Upper lobe of left lung (tissue), 6 donors: ENCODE data around the gene OR6B3. TPM values are rescaled to one million over a fixed set of nuclear protein-coding genes. Genes with fewer than 3 reads are reported as not detected.
A peak's percentile ranks its signal among the peaks of the same experiment; 100 is the strongest.
"Not testable (repeated sequence)": the region's sequence is repeated elsewhere in the genome, so short reads cannot be mapped to it uniquely, and the experiment has no call there.

Source experiments
- ATAC-seq, 2 donors: fragments of 200-7000 bp; cut with Tn5 transposase; one replicate each; pipeline ENCODE4 v1.9.1; 2022; ENCODE audit warnings: mild to moderate bottlenecking in 2 of 2, moderate library complexity in 2 of 2; ENCODE audit not compliant: low FRiP score in 2 of 2
- DNase-seq, 2 donors: peaks; one replicate each; pipeline ENCODE4 v3.0.0-alpha.2; 2019 to 2020
- H3K27ac ChIP-seq, 4 donors: fragments of 200-600 bp; sonication (generic); one replicate each; pipeline ENCODE4 v1.5.1; 2016 to 2019
- H3K27me3 ChIP-seq, 4 donors: fragments of 200-600 bp; sonication (generic); one replicate each; pipeline ENCODE4 v1.5.1; 2017 to 2019
- H3K36me3 ChIP-seq, 4 donors: fragments of 200-600 bp; sonication (generic); one replicate each; pipeline ENCODE4 v1.5.1; 2016 to 2019
- H3K4me1 ChIP-seq, 4 donors: fragments of 200-600 bp; sonication (generic); one replicate each; pipeline ENCODE4 v1.5.1; 2018 to 2019
- H3K4me3 ChIP-seq, 4 donors: fragments of 200-600 bp; sonication (generic); one replicate each; pipeline ENCODE4 v1.5.1; 2017 to 2019; ENCODE audit warnings: mild to moderate bottlenecking in 2 of 4, moderate library complexity in 1 of 4
- H3K9me3 ChIP-seq, 4 donors: fragments of 200-600 bp; sonication (generic); one replicate each; pipeline ENCODE4 v1.5.1; 2018 to 2019
- EP300 ChIP-seq, 4 donors: sonication (generic); formaldehyde crosslinking; IDR thresholded peaks; one replicate each; pipeline ENCODE4 v1.5.1; 2017; ENCODE audit warnings: antibody characterized with exemption in 4 of 4, control low read depth in 2 of 4
- POLR2A ChIP-seq, 4 donors: fragments of 450-650 bp; IDR thresholded peaks; one replicate each; pipeline ENCODE4 v1.5.1; 2016 to 2017; ENCODE audit warnings: antibody characterized with exemption in 4 of 4, mild to moderate bottlenecking in 2 of 4
- POLR2AphosphoS5 ChIP-seq, 2 donors: sonication (generic); formaldehyde crosslinking; IDR thresholded peaks; one replicate each; pipeline ENCODE4 v1.5.1; 2017; ENCODE audit warnings: antibody characterized with exemption in 2 of 2
- whole genome bisulfite sequencing, 2 donors: methylation state at CpG; one replicate each; pipeline ENCODE4 v1.1.5; 2017 to 2018; 5-methylcytosine and 5-hydroxymethylcytosine counted together
- total RNA-seq, 6 donors: library from RNA; depleted of rRNA in 4 of 6; stranded (reverse); fragments of >200 nt in 4 of 6; gene quantifications; one replicate each; pipeline versions ENCODE4 v1.1.0 to v1.2.1, GENCODE V29; 2016 to 2021
- TF ChIP-seq, protein P1 (sequence below), 6 experiments: fragments of 450-650 bp in 4 of 6; fragments of 200-600 bp in 2 of 6; sonication (generic) in 2 of 6; IDR thresholded peaks; one replicate each; pipeline ENCODE4 v1.5.1; 2016 to 2019; ENCODE audit warnings: antibody characterized with exemption in 6 of 6
- donor health status: DM: no; HTN: no; CAD: no; lungs with moderate emphysema.
- donor health status: DM: no; HTN: yes; CAD: no; lungs with severe emphysema.

Gene OR6B3
- total RNA-seq, 6 donors from 2014 or later, result not detected

DNA sequence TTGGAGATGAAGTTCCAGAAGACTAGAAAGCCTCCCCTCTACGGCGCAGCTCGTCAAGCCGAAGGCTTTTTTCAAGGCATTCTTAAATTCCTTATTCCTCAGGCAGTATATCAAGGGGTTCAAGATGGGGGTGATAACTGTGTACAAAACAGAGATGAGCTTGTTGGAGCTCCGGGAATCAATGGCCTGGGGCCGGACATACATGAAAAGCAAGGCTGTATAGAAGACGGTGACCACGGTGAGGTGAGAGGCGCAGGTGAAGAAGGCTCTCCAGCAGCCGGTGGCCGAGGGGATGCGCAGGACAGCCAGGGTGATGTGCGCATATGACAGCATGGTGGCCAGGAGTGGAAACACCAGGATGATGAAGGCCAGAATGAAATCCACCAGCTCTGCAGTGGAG, 8.2 kb downstream of the OR6B3 start:
- H3K27ac ChIP-seq, result no peak overlapping the region
- H3K4me1 ChIP-seq, result no peaks in the 10 kb centered on the region
- no peaks in the 10 kb centered on the region for H3K9me3 ChIP-seq
- no peak for TF ChIP-seq POLR2A (IDR thresholded peaks at IDR 0.05)
- TF ChIP-seq EP300 (IDR thresholded peaks at IDR 0.05), result no peak
- TF ChIP-seq POLR2AphosphoS5 (IDR thresholded peaks at IDR 0.05), result no peak
- TF ChIP-seq, protein P1, sequence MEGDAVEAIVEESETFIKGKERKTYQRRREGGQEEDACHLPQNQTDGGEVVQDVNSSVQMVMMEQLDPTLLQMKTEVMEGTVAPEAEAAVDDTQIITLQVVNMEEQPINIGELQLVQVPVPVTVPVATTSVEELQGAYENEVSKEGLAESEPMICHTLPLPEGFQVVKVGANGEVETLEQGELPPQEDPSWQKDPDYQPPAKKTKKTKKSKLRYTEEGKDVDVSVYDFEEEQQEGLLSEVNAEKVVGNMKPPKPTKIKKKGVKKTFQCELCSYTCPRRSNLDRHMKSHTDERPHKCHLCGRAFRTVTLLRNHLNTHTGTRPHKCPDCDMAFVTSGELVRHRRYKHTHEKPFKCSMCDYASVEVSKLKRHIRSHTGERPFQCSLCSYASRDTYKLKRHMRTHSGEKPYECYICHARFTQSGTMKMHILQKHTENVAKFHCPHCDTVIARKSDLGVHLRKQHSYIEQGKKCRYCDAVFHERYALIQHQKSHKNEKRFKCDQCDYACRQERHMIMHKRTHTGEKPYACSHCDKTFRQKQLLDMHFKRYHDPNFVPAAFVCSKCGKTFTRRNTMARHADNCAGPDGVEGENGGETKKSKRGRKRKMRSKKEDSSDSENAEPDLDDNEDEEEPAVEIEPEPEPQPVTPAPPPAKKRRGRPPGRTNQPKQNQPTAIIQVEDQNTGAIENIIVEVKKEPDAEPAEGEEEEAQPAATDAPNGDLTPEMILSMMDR (IDR thresholded peaks at IDR 0.05), result no peak
- H3K36me3 ChIP-seq, result no peaks in the 10 kb centered on the region
- H3K27me3 ChIP-seq, result no peaks in the 10 kb centered on the region
- no peak overlapping the region for H3K4me3 ChIP-seq
- DNase-seq (peak in 1 of 2 donors; percentile 39), ATAC-seq (no peak)
- WGBS, 2 donors, result 91% methylated on average over 12 to 13 of the region's 13 CpGs

DNA sequence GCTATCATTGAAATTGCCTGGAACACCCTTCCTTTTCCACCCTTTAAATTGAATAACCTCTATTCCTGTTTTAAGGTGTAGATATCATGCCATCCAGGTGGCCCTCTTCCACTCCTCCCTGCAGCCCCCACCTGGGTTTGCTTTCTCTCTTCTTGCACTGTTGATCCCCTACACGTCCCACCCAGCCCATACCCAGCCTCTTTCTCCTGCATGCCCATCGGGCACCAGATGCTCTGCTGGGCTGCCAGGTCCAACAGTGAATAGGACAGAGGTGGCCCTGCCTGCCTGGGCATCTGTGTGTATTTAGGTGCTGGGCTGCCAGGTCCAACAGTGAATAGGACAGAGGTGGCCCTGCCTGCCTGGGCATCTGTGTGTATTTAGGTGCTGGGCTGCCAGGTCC, 9.2 kb downstream of the OR6B3 start:
- H3K36me3 ChIP-seq, H3K27ac ChIP-seq, DNase-seq, ATAC-seq, H3K9me3 ChIP-seq, H3K27me3 ChIP-seq, H3K4me1 ChIP-seq, H3K4me3 ChIP-seq: not testable (repeated sequence)
- WGBS, 2 donors, result 62 to 65% methylated on average over 2 of the region's 2 CpGs

DNA sequence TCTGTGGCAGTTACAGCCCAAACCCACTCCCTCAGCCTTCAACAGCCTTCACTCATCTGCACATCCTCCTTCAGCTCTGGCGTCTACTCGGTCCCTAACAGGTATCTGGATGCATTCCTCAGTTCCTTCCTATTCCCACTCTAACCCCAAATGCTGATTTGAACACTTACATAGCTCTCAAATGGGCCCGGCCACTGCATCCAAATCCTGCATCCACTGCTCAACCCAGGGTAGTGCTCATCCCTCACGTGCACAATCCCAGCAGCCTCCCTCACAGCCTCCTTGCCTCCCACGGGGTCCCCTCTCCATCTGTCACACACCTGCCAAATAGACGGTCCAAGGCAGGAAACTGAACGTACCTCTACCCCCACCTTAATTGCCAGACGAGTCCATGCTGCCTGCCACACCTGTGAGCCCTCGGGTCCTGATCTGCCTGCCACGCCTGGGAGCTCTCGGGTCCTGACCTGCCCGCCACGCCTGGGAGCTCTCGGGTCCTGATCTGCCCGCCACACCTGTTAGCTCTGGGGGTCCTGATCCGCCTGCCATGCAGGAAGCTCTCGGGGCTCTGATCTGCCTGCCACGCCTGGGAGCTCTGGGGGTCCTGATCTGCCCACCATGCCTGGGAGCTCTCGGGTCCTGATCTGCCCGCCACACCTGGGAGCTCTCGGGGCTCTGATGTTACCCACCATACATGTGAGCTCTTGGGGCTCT, 9.9 kb downstream of the OR6B3 start:
- Histone ChIP-seq H3K27ac (no peak overlapping the region), H3K27me3 (no peaks in the 10 kb centered on the region), H3K36me3 (no peaks in the 10 kb centered on the region), H3K4me3 (no peak overlapping the region), H3K9me3 (no peaks in the 10 kb centered on the region), H3K4me1 (no peaks in the 10 kb centered on the region)
- DNase-seq, result peak in 1 of 2 donors; percentile 48
- TF ChIP-seq POLR2A (IDR thresholded peaks at IDR 0.05) (no peak), EP300 (IDR thresholded peaks at IDR 0.05) (no peak), POLR2AphosphoS5 (IDR thresholded peaks at IDR 0.05) (no peak)
- TF ChIP-seq, protein P1 (IDR thresholded peaks at IDR 0.05), result no peak
- ATAC-seq, result no peak
- 84% methylated on average over 20 to 21 of the region's 21 CpGs for WGBS, 2 donors

DNA sequence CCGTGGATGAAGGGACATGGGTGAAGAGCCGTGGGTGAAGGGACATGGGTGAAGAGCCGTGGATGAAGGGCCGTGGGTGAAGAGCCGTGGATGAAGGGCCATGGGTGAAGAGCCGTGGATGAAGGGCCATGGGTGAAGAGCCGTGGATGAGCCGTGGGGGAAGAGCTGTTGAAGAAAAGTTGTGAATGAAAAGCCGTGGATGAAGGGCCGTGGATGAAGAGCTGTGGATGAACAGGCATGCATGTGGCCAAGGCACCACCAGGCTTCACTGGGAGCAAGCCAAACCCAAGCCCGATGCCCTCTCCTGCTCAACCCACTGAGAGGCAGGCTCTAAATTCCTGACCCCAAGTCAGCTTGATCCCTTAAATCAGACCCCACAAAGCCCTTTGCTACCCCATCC, 10.6 kb downstream of the OR6B3 start:
- Histone ChIP-seq H3K9me3 (no peaks in the 10 kb centered on the region), H3K4me1 (no peaks in the 10 kb centered on the region), H3K36me3 (no peaks in the 10 kb centered on the region), H3K4me3 (no peak overlapping the region), H3K27ac (no peak overlapping the region), H3K27me3 (no peaks in the 10 kb centered on the region)
- ATAC-seq, result no peak
- no peak for DNase-seq
- 73 to 84% methylated on average over 11 of the region's 11 CpGs for WGBS, 2 donors
- no peak for TF ChIP-seq POLR2A (IDR thresholded peaks at IDR 0.05)
- no peak for TF ChIP-seq POLR2AphosphoS5 (IDR thresholded peaks at IDR 0.05)
- TF ChIP-seq, protein P1 (IDR thresholded peaks at IDR 0.05), result no peak
- no peak for TF ChIP-seq EP300 (IDR thresholded peaks at IDR 0.05)

DNA sequence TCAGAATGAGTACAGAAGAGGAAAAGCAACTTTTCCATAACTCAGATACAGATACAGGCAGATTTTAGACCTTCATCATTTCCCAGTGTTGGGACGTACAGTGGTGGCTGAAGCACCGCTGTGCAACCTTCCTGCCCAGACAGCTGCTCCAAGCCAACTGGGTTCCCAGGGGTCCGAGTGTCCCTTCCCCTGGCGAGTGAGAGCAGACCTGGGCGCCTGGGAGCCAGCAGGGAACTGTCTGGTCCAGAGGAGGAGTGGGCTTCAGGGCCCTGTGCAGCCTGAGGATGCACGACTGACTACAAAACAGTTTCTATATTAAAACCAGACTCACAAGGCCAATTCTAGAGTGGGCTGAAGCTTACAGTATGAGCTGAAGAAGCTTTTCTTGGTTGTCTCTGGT, 12.0 kb downstream of the OR6B3 start:
- H3K27me3 ChIP-seq, result no peaks in the 10 kb centered on the region
- H3K27ac ChIP-seq, result no peak overlapping the region
- no peak for ATAC-seq
- no peak for DNase-seq
- no peaks in the 10 kb centered on the region for H3K36me3 ChIP-seq
- H3K4me3 ChIP-seq, result no peak overlapping the region
- no peaks in the 10 kb centered on the region for H3K9me3 ChIP-seq
- no peaks in the 10 kb centered on the region for H3K4me1 ChIP-seq
- WGBS, 2 donors, result 80 to 100% methylated on average over 1 to 6 of the region's 6 CpGs
- TF ChIP-seq, protein P1 (IDR thresholded peaks at IDR 0.05), result no peak
- TF ChIP-seq POLR2A (IDR thresholded peaks at IDR 0.05), result no peak
- no peak for TF ChIP-seq POLR2AphosphoS5 (IDR thresholded peaks at IDR 0.05)
- no peak for TF ChIP-seq EP300 (IDR thresholded peaks at IDR 0.05)
